Keratinocyte (primary cell): ENCODE data around the gene GNG3.
A peak's percentile ranks its signal among the peaks of the same experiment; 100 is the strongest.

Experiments used
- CTCF ChIP-seq, 3 experiments: IDR thresholded peaks in 1 of 3; conservative IDR thresholded peaks in 1 of 3; optimal IDR thresholded peaks in 1 of 3; 2 replicates in 2 of 3; 3 replicates in 1 of 3; pipeline versions ENCODE3 to v1.5.1; 2011; ENCODE audit warnings: low read length in 3 of 3, mild to moderate bottlenecking in 3 of 3, moderate library complexity in 2 of 3, control low read depth in 1 of 3, inconsistent platforms in 1 of 3; ENCODE audit not compliant: insufficient read depth in 2 of 3; ENCODE audit errors: extremely low read depth in 1 of 3
- EZH2 ChIP-seq: IDR thresholded peaks from one replicate; pipeline ENCODE4 v1.6.1; 2012; ENCODE audit warnings: inconsistent platforms, mild to moderate bottlenecking, low read length, moderate library complexity

- TF ChIP-seq CTCF (optimal IDR thresholded peaks at IDR 0.05 in 1 of 3, IDR thresholded peaks at IDR 0.05 in 1 of 3, conservative IDR thresholded peaks at IDR 0.05 in 1 of 3; ENCODE audit: extremely low read depth in 1 of 3, insufficient read depth in 2 of 3, low read length in 3 of 3), result peak in 1 of 3 experiments; percentile 4
- TF ChIP-seq EZH2, result no peak
Measured at GRCh38 chr11:62753736-62754603, 46.5 kb downstream of the GNG3 start, which contains the start of gene ZBTB3.
